Parathyroid adenoma (tissue), 2 donors: ENCODE data around the gene NRROS.

ENCODE experiments used
- H2AFZ ChIP-seq: fragments of 300-600 bp; sonication (generic); one replicate; pipeline ENCODE4 v1.7.0; 2017; ENCODE audit warnings: antibody characterized with exemption, mild to moderate bottlenecking
- H3K27ac ChIP-seq: fragments of 300-600 bp; sonication (generic); one replicate; pipeline ENCODE4 v1.7.0; 2017
- H3K27me3 ChIP-seq: fragments of 300-600 bp; sonication (generic); one replicate; pipeline ENCODE4 v1.7.0; 2017; ENCODE audit warnings: low read length; ENCODE audit not compliant: control insufficient read depth, insufficient read depth
- H3K36me3 ChIP-seq: fragments of 300-600 bp; sonication (generic); one replicate; pipeline ENCODE4 v1.7.0; 2017; ENCODE audit warnings: low read length; ENCODE audit not compliant: control insufficient read depth, insufficient read depth
- H3K4me1 ChIP-seq: fragments of 300-600 bp; sonication (generic); one replicate; pipeline ENCODE4 v1.7.0; 2017; ENCODE audit warnings: control low read depth
- H3K4me2 ChIP-seq: fragments of 300-600 bp; sonication (generic); one replicate; pipeline ENCODE4 v1.7.0; 2017; ENCODE audit warnings: low read length
- H3K4me3 ChIP-seq: fragments of 300-600 bp; sonication (generic); one replicate; pipeline ENCODE4 v1.7.0; 2017; ENCODE audit warnings: low read depth, low read length
- H3K79me2 ChIP-seq: fragments of 300-600 bp; sonication (generic); one replicate; pipeline ENCODE4 v1.7.0; 2017; ENCODE audit warnings: control low read depth
- H3K9ac ChIP-seq: fragments of 300-600 bp; sonication (generic); one replicate; pipeline ENCODE4 v1.7.0; 2017; ENCODE audit warnings: mild to moderate bottlenecking
- H3K9me3 ChIP-seq: fragments of 300-600 bp; sonication (generic); one replicate; pipeline ENCODE4 v1.7.0; 2017; ENCODE audit warnings: low read length; ENCODE audit not compliant: control insufficient read depth
- CTCF ChIP-seq: fragments of 300-600 bp; sonication (generic); IDR thresholded peaks from one replicate; pipeline ENCODE4 v1.7.0; 2017; ENCODE audit warnings: antibody characterized with exemption, mild to moderate bottlenecking
- donor health status: primary hyperparathyroidism.

Gene NRROS

GRCh38 chr3:196652961-196653795 lies 13.7 kb downstream of the NRROS start:
- Histone ChIP-seq H2AFZ (no peak overlapping the region), H3K79me2 (no peaks in the 10 kb centered on the region), H3K9ac (no peak overlapping the region), H3K36me3 (no peaks in the 10 kb centered on the region), H3K4me1 (peaks cover 2% of the 10 kb centered on the region), H3K9me3 (no peaks in the 10 kb centered on the region), H3K27me3 (no peaks in the 10 kb centered on the region), H3K4me2 (no peak overlapping the region), H3K4me3 (no peak overlapping the region), H3K27ac (no peak overlapping the region)
- TF ChIP-seq CTCF: no peak

GRCh38 chr3:196654006-196654734 lies 14.7 kb downstream of the NRROS start:
- Histone ChIP-seq H3K4me3 (no peak overlapping the region), H3K9me3 (no peaks in the 10 kb centered on the region), H3K4me2 (no peak overlapping the region), H3K27me3 (no peaks in the 10 kb centered on the region), H3K79me2 (no peaks in the 10 kb centered on the region), H3K9ac (no peak overlapping the region), H3K27ac (no peak overlapping the region), H3K36me3 (no peaks in the 10 kb centered on the region), H2AFZ (no peak overlapping the region), H3K4me1 (peaks cover 2% of the 10 kb centered on the region)
- TF ChIP-seq CTCF: no peak

DNA sequence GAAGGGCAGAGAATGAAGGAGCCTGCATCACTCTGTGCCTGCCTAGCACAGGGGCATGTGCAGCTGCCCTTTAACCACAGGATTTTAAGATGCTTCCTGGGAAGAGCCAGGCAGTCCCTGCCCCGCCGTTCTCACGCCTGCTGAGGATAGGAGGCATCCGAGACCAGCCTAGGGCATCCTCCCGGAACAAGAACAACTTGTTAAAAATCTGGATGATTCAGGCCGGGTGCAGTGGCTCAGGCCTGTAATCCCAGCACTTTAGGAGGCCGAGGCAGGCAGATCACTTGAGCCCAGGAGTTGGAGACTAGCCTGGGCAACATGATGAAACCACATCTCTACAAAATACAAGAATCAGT lies 15.2 kb downstream of the NRROS start:
- H3K4me3 ChIP-seq: no peak overlapping the region
- H3K79me2 ChIP-seq: no peaks in the 10 kb centered on the region
- no peak overlapping the region for H3K9ac ChIP-seq
- no peak for TF ChIP-seq CTCF
- no peaks in the 10 kb centered on the region for H3K9me3 ChIP-seq
- no peaks in the 10 kb centered on the region for H3K27me3 ChIP-seq
- H3K4me1 ChIP-seq: peaks cover 2% of the 10 kb centered on the region
- H3K27ac ChIP-seq: no peak overlapping the region
- H2AFZ ChIP-seq: no peak overlapping the region
- H3K4me2 ChIP-seq: no peak overlapping the region
- no peaks in the 10 kb centered on the region for H3K36me3 ChIP-seq

GRCh38 chr3:196655496-196655895 lies 16.0 kb downstream of the NRROS start:
- Histone ChIP-seq H3K4me2 (no peak overlapping the region), H3K36me3 (no peaks in the 10 kb centered on the region), H3K9me3 (no peaks in the 10 kb centered on the region), H3K4me3 (no peak overlapping the region), H3K79me2 (no peaks in the 10 kb centered on the region), H2AFZ (no peak overlapping the region), H3K27me3 (no peaks in the 10 kb centered on the region), H3K9ac (no peak overlapping the region), H3K4me1 (peaks cover 2% of the 10 kb centered on the region), H3K27ac (no peak overlapping the region)
- TF ChIP-seq CTCF: no peak
